ENCODE data around the gene KRTDAP. TPM values are rescaled to one million over a fixed set of nuclear protein-coding genes. Genes with fewer than 3 reads are reported as not detected.

KRTDAP gene
- polyA plus RNA-seq, 1 of the 3 experiments (the other 2 are of a cell fraction), result not detected

- Histone ChIP-seq H3K4me2 (no peak overlapping the region), H3K9ac (no peak overlapping the region), H2AFZ (ENCODE audit: low read depth) (no peak overlapping the region), H3K4me3 (ENCODE audit: low read depth in 2 of 2, low read length in 1 of 2) (no peak overlapping the region), H4K20me1 (ENCODE audit: insufficient read depth) (no peaks in the 10 kb centered on the region), H3F3A (replicated peaks; ENCODE audit: insufficient read depth) (no peaks in the 10 kb centered on the region), H3K79me2 (ENCODE audit: insufficient read depth) (no peaks in the 10 kb centered on the region), H3K4me1 (ENCODE audit: control insufficient read depth in 1 of 2, insufficient read depth in 2 of 2, low read depth in 1 of 2, low read length in 1 of 2) (peaks cover 0 to 2% of the 10 kb centered on the region in 2 experiments; a peak in 1 of 4 replicates), H3K36me3 (replicated peaks in 1 of 2; ENCODE audit: control insufficient read depth in 1 of 2, insufficient read depth in 2 of 2, low read length in 1 of 2) (no peaks in the 10 kb centered on the region), H3K27ac (ENCODE audit: low read depth in 2 of 2, low read length in 1 of 2) (no peak overlapping the region), H3K9me3 (no peaks in the 10 kb centered on the region), H3K27me3 (ENCODE audit: insufficient read depth) (peaks cover 88% of the 10 kb centered on the region), H3K9me2 (no peaks in the 10 kb centered on the region)
- POLR2A ChIA-PET, result interaction anchor here (0.5 kb wide), 1 partner anchor 275 kb away, joined by 3 read pairs; no protein-coding TSS in a partner anchor
- CTCF ChIA-PET, result interaction anchor here (0.7 to 8.1 kb wide), 4 partner anchors 9 to 148 kb away, joined by 3 to 127 read pairs (median 57); partner anchors contain the start of gene FFAR3
- 29% methylated on average over 3 of the region's 3 CpGs for WGBS (ENCODE audit: low lambda C conversion rate)
- DNase-seq, result no peak
- TF ChIP-seq USF1 (IDR thresholded peaks at IDR 0.05; ENCODE audit: borderline replicate concordance, low read depth) (no peak), NRF1 (IDR thresholded peaks at IDR 0.05; ENCODE audit: low read depth, low read length) (no peak), FOSL2 (IDR thresholded peaks at IDR 0.05; ENCODE audit: borderline replicate concordance, low read depth) (no peak), TCF12 (IDR thresholded peaks at IDR 0.05) (no peak), MEF2A (IDR thresholded peaks at IDR 0.05; ENCODE audit: borderline replicate concordance, low read depth) (no peak), RXRA (IDR thresholded peaks at IDR 0.05; ENCODE audit: borderline replicate concordance, low read depth) (no peak), FOXM1 (IDR thresholded peaks at IDR 0.05; ENCODE audit: low read depth) (no peak)
These were observed 8.0 kb upstream of the KRTDAP start for GRCh38 chr19:35498220-35498619.

GRCh38 chr19:35497406-35497805 lies 7.1 kb upstream of the KRTDAP start:
- no peak overlapping the region for H3K4me2 ChIP-seq
- peaks cover 88% of the 10 kb centered on the region for H3K27me3 ChIP-seq (ENCODE audit: insufficient read depth)
- no peak for TF ChIP-seq EP300 (IDR thresholded peaks at IDR 0.05; ENCODE audit: borderline replicate concordance in 1 of 2, low read depth in 1 of 2, low read length in 1 of 2)
- no peak for TF ChIP-seq POLR2AphosphoS5 (IDR thresholded peaks at IDR 0.05; ENCODE audit: low read depth, low read length)
- TF ChIP-seq GABPA (IDR thresholded peaks at IDR 0.05; ENCODE audit: low read depth), result no peak
- no peak for TF ChIP-seq MEF2A (IDR thresholded peaks at IDR 0.05; ENCODE audit: borderline replicate concordance, low read depth)
- TF ChIP-seq SMC3 (IDR thresholded peaks at IDR 0.05; ENCODE audit: low read depth, low read length), result no peak
- no peak for TF ChIP-seq RXRA (IDR thresholded peaks at IDR 0.05; ENCODE audit: borderline replicate concordance, low read depth)
- TF ChIP-seq RCOR1 (IDR thresholded peaks at IDR 0.05; ENCODE audit: low read length), result no peak
- no peak for TF ChIP-seq FOXJ3 (CRISPR knock-in tag; IDR thresholded peaks at IDR 0.05)
- TF ChIP-seq USF1 (IDR thresholded peaks at IDR 0.05; ENCODE audit: borderline replicate concordance, low read depth), result no peak
- TF ChIP-seq TAF1 (IDR thresholded peaks at IDR 0.05; ENCODE audit: borderline replicate concordance, low read depth, low read length), result no peak
- TF ChIP-seq JUND (IDR thresholded peaks at IDR 0.05), result no peak
- TF ChIP-seq, protein P1, sequence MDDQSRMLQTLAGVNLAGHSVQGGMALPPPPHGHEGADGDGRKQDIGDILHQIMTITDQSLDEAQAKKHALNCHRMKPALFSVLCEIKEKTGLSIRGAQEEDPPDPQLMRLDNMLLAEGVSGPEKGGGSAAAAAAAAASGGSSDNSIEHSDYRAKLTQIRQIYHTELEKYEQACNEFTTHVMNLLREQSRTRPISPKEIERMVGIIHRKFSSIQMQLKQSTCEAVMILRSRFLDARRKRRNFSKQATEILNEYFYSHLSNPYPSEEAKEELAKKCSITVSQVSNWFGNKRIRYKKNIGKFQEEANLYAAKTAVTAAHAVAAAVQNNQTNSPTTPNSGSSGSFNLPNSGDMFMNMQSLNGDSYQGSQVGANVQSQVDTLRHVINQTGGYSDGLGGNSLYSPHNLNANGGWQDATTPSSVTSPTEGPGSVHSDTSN (IDR thresholded peaks at IDR 0.05), result no peak
- no peak for TF ChIP-seq FOXM1 (IDR thresholded peaks at IDR 0.05; ENCODE audit: low read depth)
- no peak for TF ChIP-seq TCF12 (IDR thresholded peaks at IDR 0.05)
- no peak overlapping the region for H3K9ac ChIP-seq
- 27% methylated on average over 14 of the region's 14 CpGs for WGBS (ENCODE audit: low lambda C conversion rate)
- no peaks in the 10 kb centered on the region for H3F3A ChIP-seq (replicated peaks; ENCODE audit: insufficient read depth)
- CTCF ChIA-PET, result interaction anchor here (0.7 to 8.1 kb wide), 4 partner anchors 10 to 147 kb away, joined by 3 to 127 read pairs (median 59); partner anchors contain the start of gene FFAR3
- H3K27ac ChIP-seq (ENCODE audit: low read depth in 2 of 2, low read length in 1 of 2), result no peak overlapping the region
- no peaks in the 10 kb centered on the region for H3K36me3 ChIP-seq (replicated peaks in 1 of 2; ENCODE audit: control insufficient read depth in 1 of 2, insufficient read depth in 2 of 2, low read length in 1 of 2)
- no peaks in the 10 kb centered on the region for H3K79me2 ChIP-seq (ENCODE audit: insufficient read depth)
- peaks cover 0 to 2% of the 10 kb centered on the region in 2 experiments; a peak in 1 of 4 replicates for H3K4me1 ChIP-seq (ENCODE audit: control insufficient read depth in 1 of 2, insufficient read depth in 2 of 2, low read depth in 1 of 2, low read length in 1 of 2)
- no peak overlapping the region for H2AFZ ChIP-seq (ENCODE audit: low read depth)
- H3K9me3 ChIP-seq, result no peaks in the 10 kb centered on the region
- H3K4me3 ChIP-seq (ENCODE audit: low read depth in 2 of 2, low read length in 1 of 2), result no peak overlapping the region
- POLR2A ChIA-PET, result interaction anchor here (0.5 kb wide), 1 partner anchor 16 kb away, joined by 4 read pairs; no protein-coding TSS in a partner anchor
- DNase-seq, result no peak
- H3K9me2 ChIP-seq, result no peaks in the 10 kb centered on the region
- no peaks in the 10 kb centered on the region for H4K20me1 ChIP-seq (ENCODE audit: insufficient read depth)

All from SK-N-SH (cell line).